ENCODE measurements around the gene FKBP14. TPM values are rescaled to one million over a fixed set of nuclear protein-coding genes. Genes with fewer than 3 reads are reported as not detected.

Gene FKBP14
- total RNA-seq, 1 experiment from 2014 or later = 30.5 TPM

GRCh38 chr7:30028216-30028748 lies 1.8 kb upstream of the FKBP14 start, which contains the start of gene PLEKHA8:
Gene PLEKHA8, plus strand, starts transcription at chr7:30028412. Its CDS starts 351 bp downstream, at chr7:30028763.
- H3K36me3 Mint-ChIP-seq (ENCODE audit: insufficient read depth, unreplicated experiment) = no peaks in the 10 kb centered on the region
- peak within 1 kb of the TSS; percentile 67 for H3K27ac Mint-ChIP-seq (ENCODE audit: unreplicated experiment)
- no peak within 1 kb of the TSS for H3K4me3 Mint-ChIP-seq (ENCODE audit: low read depth, unreplicated experiment)
- CTCF ChIA-PET = interaction anchor here (1.3 to 2.4 kb wide), 2 partner anchors 34 to 422 kb away, joined by 3 to 11 read pairs; no protein-coding TSS in a partner anchor
- peak; percentile 97 for DNase-seq
- no peaks in the 10 kb centered on the region for H3K27me3 Mint-ChIP-seq (ENCODE audit: unreplicated experiment)
- intact Hi-C loops (cut with micrococcal nuclease; ENCODE audit: unreplicated experiment) = loop anchor here (2.0 to 5.0 kb wide), 2 partner anchors 33 to 81 kb away; no protein-coding TSS in a partner anchor
- BruUV-seq (replicated peaks) = no TSS peak
- peaks cover 23% of the 10 kb centered on the region for H3K4me1 Mint-ChIP-seq (ENCODE audit: low read depth, unreplicated experiment)
- H3K9me3 Mint-ChIP-seq (ENCODE audit: low read depth, unreplicated experiment) = no peaks in the 10 kb centered on the region
- TF ChIP-seq CTCF (IDR thresholded peaks at IDR 0.05; ENCODE audit: unreplicated experiment) = no peak

GRCh38 chr7:30027740-30028215 lies 1.3 kb upstream of the FKBP14 start:
- Mint-ChIP-seq H3K27me3 (ENCODE audit: unreplicated experiment) (no peaks in the 10 kb centered on the region), H3K9me3 (ENCODE audit: low read depth, unreplicated experiment) (no peaks in the 10 kb centered on the region), H3K36me3 (ENCODE audit: insufficient read depth, unreplicated experiment) (no peaks in the 10 kb centered on the region), H3K27ac (ENCODE audit: unreplicated experiment) (peak overlapping the region; percentile 67), H3K4me1 (ENCODE audit: low read depth, unreplicated experiment) (peaks cover 26% of the 10 kb centered on the region), H3K4me3 (ENCODE audit: low read depth, unreplicated experiment) (no peak overlapping the region)
- intact Hi-C loops (cut with micrococcal nuclease; ENCODE audit: unreplicated experiment) = loop anchor here (1.0 to 5.0 kb wide), 3 partner anchors 33 to 80 kb away; no protein-coding TSS in a partner anchor
- CTCF ChIA-PET = interaction anchor here (0.6 to 1.3 kb wide), 3 partner anchors 14 to 421 kb away, joined by 3 read pairs; no protein-coding TSS in a partner anchor
- no peak for DNase-seq
- no TSS peak for BruUV-seq (replicated peaks)
- TF ChIP-seq CTCF (IDR thresholded peaks at IDR 0.05; ENCODE audit: unreplicated experiment) = no peak

GRCh38 chr7:30027065-30027456 lies 559 bp upstream of the FKBP14 start:
- Mint-ChIP-seq H3K36me3 (ENCODE audit: insufficient read depth, unreplicated experiment) (no peaks in the 10 kb centered on the region), H3K4me1 (ENCODE audit: low read depth, unreplicated experiment) (peaks cover 26% of the 10 kb centered on the region), H3K4me3 (ENCODE audit: low read depth, unreplicated experiment) (no peak overlapping the region), H3K27ac (ENCODE audit: unreplicated experiment) (peak overlapping the region; percentile 67), H3K9me3 (ENCODE audit: low read depth, unreplicated experiment) (no peaks in the 10 kb centered on the region), H3K27me3 (ENCODE audit: unreplicated experiment) (no peaks in the 10 kb centered on the region)
- no peak for TF ChIP-seq CTCF (IDR thresholded peaks at IDR 0.05; ENCODE audit: unreplicated experiment)
- CTCF ChIA-PET = interaction anchor here (0.6 kb wide), 2 partner anchors 13 to 310 kb away, joined by 3 read pairs; no protein-coding TSS in a partner anchor
- intact Hi-C loops (cut with micrococcal nuclease; ENCODE audit: unreplicated experiment) = loop anchor here (1.0 to 5.0 kb wide), 2 partner anchors 35 to 80 kb away; no protein-coding TSS in a partner anchor
- DNase-seq = peak; percentile 53
- BruUV-seq (replicated peaks) = no TSS peak

DNA sequence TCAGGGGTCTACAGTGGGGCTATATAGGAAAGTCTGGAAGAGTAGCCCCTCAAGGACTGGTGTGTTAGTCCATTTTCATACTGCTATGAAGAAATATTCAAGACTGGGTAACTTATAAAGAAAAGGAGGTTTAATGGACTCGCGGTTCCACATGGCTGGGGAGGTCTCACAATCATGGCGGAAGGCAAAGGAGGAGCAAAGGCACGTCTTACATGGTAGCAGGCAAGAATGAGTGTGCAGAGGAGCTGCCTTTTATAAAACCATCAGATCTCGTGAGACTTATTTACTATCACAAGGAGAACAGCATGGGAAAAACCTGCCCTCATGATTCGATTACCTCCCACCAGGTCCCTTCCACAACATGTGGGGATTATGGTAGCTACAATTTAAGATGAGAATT lies 3.0 kb downstream of the FKBP14 start:
- intact Hi-C loops (cut with micrococcal nuclease; ENCODE audit: unreplicated experiment) = no loop called here
- H3K4me3 Mint-ChIP-seq (ENCODE audit: low read depth, unreplicated experiment) = no peak overlapping the region

More for the DNA sequence above, 3.0 kb downstream of the FKBP14 start:
- no peaks in the 10 kb centered on the region for H3K27me3 Mint-ChIP-seq (ENCODE audit: unreplicated experiment)
- no peak overlapping the region for H3K27ac Mint-ChIP-seq (ENCODE audit: unreplicated experiment)
- no peak for TF ChIP-seq CTCF (IDR thresholded peaks at IDR 0.05; ENCODE audit: unreplicated experiment)
- no peaks in the 10 kb centered on the region for H3K9me3 Mint-ChIP-seq (ENCODE audit: low read depth, unreplicated experiment)
- peaks cover 5% of the 10 kb centered on the region for H3K36me3 Mint-ChIP-seq (ENCODE audit: insufficient read depth, unreplicated experiment)
- no peak for DNase-seq
- no TSS peak for BruUV-seq (replicated peaks)
- peaks cover 45% of the 10 kb centered on the region for H3K4me1 Mint-ChIP-seq (ENCODE audit: low read depth, unreplicated experiment)
- CTCF ChIA-PET = no interaction called here
